ENCODE data around the gene DEDD. TPM values are rescaled to one million over a fixed set of nuclear protein-coding genes. Genes with fewer than 3 reads are reported as not detected.

The DEDD gene
- total RNA-seq, 1 experiment from 2014 or later, result 40.4 TPM

DNA sequence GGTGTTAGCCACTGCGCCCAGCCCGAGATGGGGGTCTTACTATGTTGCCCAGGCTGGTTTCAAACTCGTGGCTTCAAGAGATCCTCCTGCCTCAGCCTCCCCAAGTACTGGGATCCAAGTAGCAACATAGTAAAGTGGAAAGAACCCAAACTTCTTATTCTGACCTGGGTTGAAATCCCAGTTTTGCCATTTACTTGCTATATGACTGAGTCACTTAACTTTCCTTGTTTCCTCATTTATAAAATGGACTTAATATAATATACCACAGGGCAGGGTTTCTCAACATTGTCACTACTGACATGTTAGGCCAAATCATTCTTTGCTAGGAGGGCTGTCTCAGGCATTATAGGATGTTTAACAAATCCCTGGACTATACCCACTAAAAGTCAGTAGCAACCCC, 21.4 kb downstream of the DEDD start:
- no peak overlapping the region for H3K4me3 Mint-ChIP-seq (ENCODE audit: low read depth, unreplicated experiment)
- TF ChIP-seq, protein P1, sequence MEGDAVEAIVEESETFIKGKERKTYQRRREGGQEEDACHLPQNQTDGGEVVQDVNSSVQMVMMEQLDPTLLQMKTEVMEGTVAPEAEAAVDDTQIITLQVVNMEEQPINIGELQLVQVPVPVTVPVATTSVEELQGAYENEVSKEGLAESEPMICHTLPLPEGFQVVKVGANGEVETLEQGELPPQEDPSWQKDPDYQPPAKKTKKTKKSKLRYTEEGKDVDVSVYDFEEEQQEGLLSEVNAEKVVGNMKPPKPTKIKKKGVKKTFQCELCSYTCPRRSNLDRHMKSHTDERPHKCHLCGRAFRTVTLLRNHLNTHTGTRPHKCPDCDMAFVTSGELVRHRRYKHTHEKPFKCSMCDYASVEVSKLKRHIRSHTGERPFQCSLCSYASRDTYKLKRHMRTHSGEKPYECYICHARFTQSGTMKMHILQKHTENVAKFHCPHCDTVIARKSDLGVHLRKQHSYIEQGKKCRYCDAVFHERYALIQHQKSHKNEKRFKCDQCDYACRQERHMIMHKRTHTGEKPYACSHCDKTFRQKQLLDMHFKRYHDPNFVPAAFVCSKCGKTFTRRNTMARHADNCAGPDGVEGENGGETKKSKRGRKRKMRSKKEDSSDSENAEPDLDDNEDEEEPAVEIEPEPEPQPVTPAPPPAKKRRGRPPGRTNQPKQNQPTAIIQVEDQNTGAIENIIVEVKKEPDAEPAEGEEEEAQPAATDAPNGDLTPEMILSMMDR (IDR thresholded peaks at IDR 0.05; ENCODE audit: unreplicated experiment), result no peak
- H3K27ac Mint-ChIP-seq (ENCODE audit: unreplicated experiment), result no peak overlapping the region
- peaks cover 46% of the 10 kb centered on the region for H3K4me1 Mint-ChIP-seq (ENCODE audit: low read depth, unreplicated experiment)
- H3K27me3 Mint-ChIP-seq (ENCODE audit: unreplicated experiment), result no peaks in the 10 kb centered on the region
- BruUV-seq (replicated peaks), result no TSS peak
- H3K9me3 Mint-ChIP-seq (ENCODE audit: low read depth, unreplicated experiment), result no peaks in the 10 kb centered on the region
- CTCF ChIA-PET, result no interaction called here
- peaks cover 29% of the 10 kb centered on the region for H3K36me3 Mint-ChIP-seq (ENCODE audit: insufficient read depth, unreplicated experiment)
- intact Hi-C loops (cut with micrococcal nuclease; ENCODE audit: unreplicated experiment), result no loop called here
- no peak for DNase-seq

DNA sequence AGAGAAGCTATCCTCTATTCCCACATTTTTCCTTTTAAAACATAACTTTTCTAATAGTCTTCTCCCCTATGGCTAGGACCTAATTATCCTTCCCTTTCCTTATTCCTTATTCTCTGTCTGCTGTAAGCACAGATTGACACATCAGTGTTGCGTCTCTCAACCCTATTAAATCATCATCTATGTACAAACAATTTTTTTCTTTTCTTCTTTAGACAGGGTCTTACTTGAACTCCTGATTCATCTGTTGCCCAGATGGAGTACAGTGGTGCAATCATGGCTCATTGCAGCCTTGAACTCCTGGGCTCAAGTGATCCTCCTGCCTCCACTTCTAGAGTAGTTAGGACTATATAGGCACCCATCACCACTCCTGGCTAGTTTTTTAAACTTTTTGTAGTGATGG, 26.0 kb downstream of the DEDD start:
- no peaks in the 10 kb centered on the region for H3K27me3 Mint-ChIP-seq (ENCODE audit: unreplicated experiment)
- TF ChIP-seq, protein P1 (IDR thresholded peaks at IDR 0.05; ENCODE audit: unreplicated experiment), result no peak
- no peak for DNase-seq
- CTCF ChIA-PET, result no interaction called here
- intact Hi-C loops (cut with micrococcal nuclease; ENCODE audit: unreplicated experiment), result no loop called here
- peaks cover 9% of the 10 kb centered on the region for H3K4me1 Mint-ChIP-seq (ENCODE audit: low read depth, unreplicated experiment)
- no peaks in the 10 kb centered on the region for H3K9me3 Mint-ChIP-seq (ENCODE audit: low read depth, unreplicated experiment)
- H3K36me3 Mint-ChIP-seq (ENCODE audit: insufficient read depth, unreplicated experiment), result peaks cover 28% of the 10 kb centered on the region
- no peak overlapping the region for H3K4me3 Mint-ChIP-seq (ENCODE audit: low read depth, unreplicated experiment)
- H3K27ac Mint-ChIP-seq (ENCODE audit: unreplicated experiment), result no peak overlapping the region
- no TSS peak for BruUV-seq (replicated peaks)

DNA sequence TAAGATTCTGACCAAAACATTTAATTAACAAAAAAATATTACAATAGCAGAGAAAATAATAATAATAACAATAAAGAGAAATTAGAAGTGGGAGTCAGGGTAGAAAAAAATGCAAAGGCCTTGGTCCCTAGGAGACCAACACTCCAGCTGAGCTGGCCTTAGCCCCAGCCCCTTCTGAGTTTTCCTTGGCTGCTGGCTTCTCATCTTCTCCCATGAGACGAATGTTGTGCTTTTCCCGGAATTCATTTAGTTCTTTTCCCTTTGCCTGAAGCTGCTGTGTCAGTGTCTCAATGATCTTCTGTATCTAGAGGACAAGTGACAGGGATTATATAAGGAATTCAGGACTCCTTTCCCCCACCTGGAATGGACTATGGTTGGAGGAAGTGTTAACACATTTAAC, 31.9 kb downstream of the DEDD start:
- no peak for DNase-seq
- BruUV-seq (replicated peaks), result no TSS peak
- intact Hi-C loops (cut with micrococcal nuclease; ENCODE audit: unreplicated experiment), result no loop called here
- CTCF ChIA-PET, result no interaction called here
- Mint-ChIP-seq H3K4me1 (ENCODE audit: low read depth, unreplicated experiment) (peaks cover 34% of the 10 kb centered on the region), H3K27ac (ENCODE audit: unreplicated experiment) (no peak overlapping the region), H3K27me3 (ENCODE audit: unreplicated experiment) (no peaks in the 10 kb centered on the region), H3K9me3 (ENCODE audit: low read depth, unreplicated experiment) (no peaks in the 10 kb centered on the region), H3K4me3 (ENCODE audit: low read depth, unreplicated experiment) (no peak overlapping the region), H3K36me3 (ENCODE audit: insufficient read depth, unreplicated experiment) (peaks cover 44% of the 10 kb centered on the region)
- TF ChIP-seq, protein P1 (IDR thresholded peaks at IDR 0.05; ENCODE audit: unreplicated experiment), result no peak

DNA sequence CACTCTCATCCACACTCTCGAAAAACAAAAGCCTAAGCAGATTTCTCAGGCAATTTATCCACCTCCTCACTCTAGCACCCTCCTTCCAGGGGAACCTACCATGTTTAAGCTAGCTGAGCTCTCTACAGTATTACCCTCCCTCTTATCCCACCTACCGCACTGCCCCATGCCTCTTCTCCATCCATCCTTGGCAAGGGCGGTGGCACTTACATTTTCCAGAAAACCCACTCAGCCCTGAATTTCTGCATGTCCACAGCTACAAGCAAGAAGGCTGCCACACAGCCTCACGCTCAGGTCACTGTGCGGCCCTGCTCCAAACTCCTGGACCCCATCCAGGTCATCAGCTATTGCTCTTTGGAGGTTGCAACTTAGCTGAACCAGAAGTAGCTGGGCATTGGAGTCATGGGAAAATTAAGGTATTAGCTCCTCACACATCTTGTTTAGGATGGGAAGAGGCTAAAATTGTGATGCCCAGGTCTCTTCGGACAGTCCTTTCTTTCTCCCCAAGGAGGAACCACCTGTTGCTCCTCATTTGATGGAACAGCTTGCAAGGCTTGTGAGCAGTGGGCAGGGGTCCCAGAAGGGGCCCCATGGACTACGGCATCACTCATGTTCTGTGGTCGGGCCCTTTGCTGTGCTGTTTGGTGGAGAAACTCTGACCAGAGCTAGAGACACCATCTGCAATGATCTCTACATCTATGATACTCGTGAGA, 33.2 kb downstream of the DEDD start:
- no peaks in the 10 kb centered on the region for H3K27me3 Mint-ChIP-seq (ENCODE audit: unreplicated experiment)
- H3K4me1 Mint-ChIP-seq (ENCODE audit: low read depth, unreplicated experiment), result peaks cover 34% of the 10 kb centered on the region
- peak overlapping the region; percentile 83 for H3K4me3 Mint-ChIP-seq (ENCODE audit: low read depth, unreplicated experiment)
- CTCF ChIA-PET, result interaction anchor here (1.0 to 4.0 kb wide), 4 partner anchors 18 to 60 kb away, joined by 3 to 56 read pairs (median 4); partner anchors contain the start of genes DEDD, NIT1, PFDN2 and TSTD1
- peak overlapping the region; percentile 48 for H3K27ac Mint-ChIP-seq (ENCODE audit: unreplicated experiment)
- intact Hi-C loops (cut with micrococcal nuclease; ENCODE audit: unreplicated experiment), result loop anchor here (5.0 kb wide), 1 partner anchor 37 kb away; no protein-coding TSS in a partner anchor
- BruUV-seq (replicated peaks), result no TSS peak
- DNase-seq, result no peak
- TF ChIP-seq, protein P1 (IDR thresholded peaks at IDR 0.05; ENCODE audit: unreplicated experiment), result no peak
- H3K36me3 Mint-ChIP-seq (ENCODE audit: insufficient read depth, unreplicated experiment), result peaks cover 32% of the 10 kb centered on the region
- no peaks in the 10 kb centered on the region for H3K9me3 Mint-ChIP-seq (ENCODE audit: low read depth, unreplicated experiment)
